GM12864 (cell line): ENCODE measurements around the gene LIPG.

Experiments used
- DNase-seq: peaks from one replicate; pipeline ENCODE4 v3.0.0-alpha.2; 2011; ENCODE audit warnings: low read depth
- H3K4me3 ChIP-seq: 2 replicates; pipeline ENCODE4 v1.5.1; 2011; ENCODE audit warnings: mild to moderate bottlenecking, low read depth, low read length, control low read depth
- CTCF ChIP-seq: IDR thresholded peaks from 2 replicates; pipeline ENCODE4 v1.5.1; 2011; ENCODE audit warnings: low read depth, mild to moderate bottlenecking, moderate library complexity, low read length, control low read depth, inconsistent platforms; ENCODE audit errors: missing control alignments

Gene LIPG

GRCh38 chr18:49610022-49610445 is 48.2 kb downstream of the LIPG start:
- no peak for DNase-seq
- H3K4me3 ChIP-seq, result no peak overlapping the region
- no peak for TF ChIP-seq CTCF

- no peak for TF ChIP-seq CTCF
- no peak for DNase-seq
- no peak overlapping the region for H3K4me3 ChIP-seq
Measured at GRCh38 chr18:49611316-49611715, 49.5 kb downstream of the LIPG start.

GRCh38 chr18:49612515-49613033 is 50.7 kb downstream of the LIPG start:
- TF ChIP-seq CTCF, result no peak
- H3K4me3 ChIP-seq, result no peak overlapping the region
- peak; percentile 22 for DNase-seq

GRCh38 chr18:49613141-49613640 is 51.3 kb downstream of the LIPG start:
- DNase-seq, result no peak
- no peak for TF ChIP-seq CTCF
- no peak overlapping the region for H3K4me3 ChIP-seq

GRCh38 chr18:49613641-49614151 is 51.8 kb downstream of the LIPG start:
- TF ChIP-seq CTCF, result no peak
- no peak for DNase-seq
- no peak overlapping the region for H3K4me3 ChIP-seq

GRCh38 chr18:49616618-49617328 is 54.9 kb downstream of the LIPG start:
- H3K4me3 ChIP-seq, result no peak overlapping the region
- TF ChIP-seq CTCF, result no peak
- no peak for DNase-seq
